Stimulated activated CD4-positive, alpha-beta T cell treated with anti-CD3 and anti-CD28 coated beads, Interleukin-12 subunit alpha, Interleukin-12 subunit beta, amount 100 ng/mL, for 24 hours (primary cell): ENCODE results near the gene CITED4.
A peak's percentile ranks its signal among the peaks of the same experiment; 100 is the strongest.

Source experiments
- DNase-seq, 2 experiments: peaks; one replicate each; pipeline ENCODE4 v3.0.0-alpha.2; 2020; ENCODE audit warnings: low read depth in 2 of 2

The CITED4 gene

DNA sequence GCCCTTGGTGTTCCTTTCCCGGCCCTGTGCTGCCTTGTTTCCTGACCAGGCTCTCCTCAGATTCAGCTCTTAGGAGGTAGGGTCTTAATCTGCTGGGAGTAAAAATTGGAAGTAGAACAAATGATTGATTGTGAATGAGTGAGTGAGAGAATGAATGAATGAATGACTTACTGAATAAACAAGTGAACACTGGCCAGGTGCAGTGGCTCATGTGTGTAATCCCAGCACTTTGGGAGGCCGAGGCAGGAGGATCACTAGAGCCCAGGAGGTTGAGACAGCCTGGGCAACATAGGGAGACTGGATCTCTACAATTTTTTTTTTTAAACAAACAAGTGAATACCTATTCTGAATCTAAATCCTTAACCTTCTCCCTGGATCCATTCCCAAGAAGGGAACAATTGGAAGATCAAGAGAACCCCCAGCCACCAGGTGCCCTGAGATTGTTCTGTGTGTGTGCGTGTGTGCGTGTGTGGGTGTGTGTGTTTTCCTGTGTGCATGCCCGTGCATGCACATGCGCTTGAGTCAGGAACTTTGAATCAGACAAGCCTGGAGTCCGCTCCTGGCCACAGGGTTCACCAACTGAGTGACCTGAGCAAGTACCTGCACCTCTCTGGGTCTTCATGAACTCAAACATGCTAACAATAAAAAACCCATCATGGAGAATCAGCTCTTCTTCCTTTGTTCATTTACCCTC is 24.3 kb upstream of the CITED4 start:
- no peak for DNase-seq

DNA sequence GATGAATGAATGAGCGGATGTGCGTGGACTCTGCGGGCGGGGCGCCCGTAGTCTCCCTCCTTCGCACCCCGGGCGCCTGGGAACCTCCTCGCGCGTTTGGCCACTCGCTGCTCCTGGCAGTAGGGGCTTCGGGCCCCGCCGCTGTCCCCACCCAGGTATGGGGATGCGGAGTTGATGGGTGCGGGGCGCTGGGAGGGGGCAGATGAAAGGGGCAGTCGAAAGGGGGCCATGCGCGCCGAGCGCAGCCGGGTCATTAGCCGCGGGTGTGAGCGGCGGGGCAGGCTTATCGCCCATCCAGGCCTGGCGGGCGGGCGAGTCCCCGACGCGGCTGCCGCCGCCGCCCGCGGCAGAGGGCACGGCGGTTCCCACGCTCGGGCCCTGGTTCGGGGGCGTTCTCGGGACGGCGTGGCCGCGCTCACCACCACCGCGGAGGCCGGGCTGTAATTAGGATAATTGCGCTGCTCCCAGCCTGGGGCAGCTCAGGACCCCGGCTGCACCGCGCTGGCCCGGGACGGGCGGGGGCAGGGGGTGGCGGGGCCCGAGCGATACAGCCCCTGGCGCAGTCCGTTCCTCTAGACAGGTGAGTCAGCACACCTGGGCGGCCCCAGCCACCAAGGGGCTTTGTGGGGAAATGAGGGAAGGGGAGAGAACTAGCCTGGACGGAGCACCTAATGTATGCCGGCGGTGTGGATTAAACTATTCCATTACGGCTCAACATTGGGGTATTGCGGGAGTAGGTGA is 22.1 kb upstream of the CITED4 start:
- no peak for DNase-seq

DNA sequence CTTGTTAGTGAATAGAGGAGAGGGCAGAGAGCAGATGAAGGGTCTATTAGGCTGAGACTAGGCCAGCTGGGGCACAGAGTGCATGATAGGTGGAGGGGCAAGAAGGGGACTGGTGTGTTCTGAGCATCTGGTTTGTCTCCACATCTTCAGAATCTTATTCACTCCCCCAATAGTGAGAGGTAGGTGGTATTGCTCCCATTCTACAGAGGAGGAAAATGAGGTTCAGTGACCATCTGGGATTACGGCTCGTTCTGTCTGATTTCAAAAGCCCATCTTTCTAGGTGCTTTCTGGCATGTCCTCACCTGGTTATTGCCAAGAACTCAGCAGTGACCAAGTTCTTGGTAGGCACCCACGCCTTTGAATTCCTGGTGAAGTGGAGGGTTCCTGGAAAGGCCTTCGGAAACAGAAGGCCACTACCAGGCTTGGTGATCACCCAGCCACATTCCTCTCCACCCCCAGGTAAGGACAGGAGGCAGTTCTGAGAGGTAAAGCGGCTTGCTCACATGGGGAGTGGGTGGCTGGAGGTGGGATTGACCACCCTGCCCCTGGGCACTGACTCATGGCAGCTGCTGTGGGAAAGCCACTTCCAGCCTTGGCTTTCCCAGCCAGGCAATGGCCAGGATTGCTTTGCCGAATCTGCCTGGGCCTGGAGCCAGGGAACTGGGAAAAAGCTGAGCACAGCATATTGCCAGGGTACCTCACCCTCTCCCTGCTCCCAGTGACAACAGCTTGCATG is 18.8 kb upstream of the CITED4 start:
- no peak for DNase-seq

DNA sequence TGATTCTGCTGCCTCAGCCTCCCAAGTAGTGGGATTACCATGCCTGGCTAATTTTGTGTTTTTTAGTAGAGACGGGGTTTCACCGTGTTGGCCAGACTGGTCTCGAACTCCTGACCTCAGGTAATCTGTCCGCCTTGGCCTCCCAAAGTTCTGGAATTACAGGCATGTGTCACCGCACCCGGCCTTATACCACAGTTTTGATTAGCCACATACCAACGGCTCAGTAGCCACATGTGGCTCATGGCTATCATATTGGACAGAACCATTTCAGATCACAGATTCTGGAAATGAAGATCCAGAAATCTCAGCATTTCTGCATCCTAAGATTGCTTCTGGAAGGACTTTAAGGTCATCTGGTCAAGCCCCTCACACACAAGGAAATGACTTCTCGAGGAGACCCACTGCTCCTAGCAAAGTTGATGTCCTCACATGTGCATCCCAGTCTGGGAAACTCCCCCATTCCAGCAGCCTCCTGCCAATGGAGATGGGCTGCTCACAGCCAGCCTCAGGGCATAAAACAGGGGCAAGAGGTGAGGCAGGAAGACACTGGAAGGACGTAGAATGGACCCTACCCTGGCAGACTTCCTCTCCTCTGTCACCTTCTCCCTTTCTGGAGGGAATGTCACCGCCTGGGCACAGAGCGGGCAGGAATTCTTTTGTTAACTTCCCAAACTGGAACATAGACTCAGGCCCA is 17.5 kb upstream of the CITED4 start:
- DNase-seq = no peak

DNA sequence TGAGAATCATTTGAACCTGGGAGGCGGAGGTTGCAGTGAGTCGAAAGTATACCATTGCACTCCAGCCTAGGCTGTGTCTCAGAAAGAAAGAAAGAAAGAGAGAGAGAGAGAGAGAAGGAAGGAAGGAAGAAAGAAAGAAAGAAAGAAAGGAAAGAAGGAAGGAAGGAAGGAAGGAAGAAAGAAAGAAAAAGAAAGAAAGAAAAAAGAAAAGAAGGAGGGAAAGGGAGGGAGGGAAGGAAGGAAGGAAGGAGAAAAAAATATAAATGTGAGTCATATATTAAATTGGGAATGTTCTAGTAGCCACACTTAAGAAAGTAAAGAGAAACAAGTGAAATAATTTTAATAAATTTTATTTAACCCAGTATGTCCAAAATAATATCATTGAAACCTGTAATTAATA is 16.7 kb upstream of the CITED4 start:
- no peak for DNase-seq

DNA sequence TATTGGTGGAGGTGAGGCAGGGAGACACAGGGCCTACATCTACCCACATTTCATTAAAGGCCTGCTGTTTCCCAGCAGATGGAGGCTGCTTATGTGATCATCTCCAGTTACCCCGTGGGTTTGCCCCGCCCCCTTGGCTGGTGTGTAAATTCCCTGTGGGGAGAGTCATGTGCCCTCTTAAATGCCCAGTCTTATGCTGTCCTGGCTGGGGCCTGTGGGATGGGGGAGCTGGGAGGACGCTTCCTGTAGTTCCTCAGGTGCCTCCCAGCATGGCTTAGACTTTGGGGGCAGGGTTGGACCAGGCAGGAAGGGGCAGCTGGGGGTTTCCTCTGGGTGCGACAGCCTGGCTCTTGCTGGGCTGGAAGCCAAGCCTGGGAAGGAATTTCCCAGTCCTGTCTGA is 15.5 kb upstream of the CITED4 start:
- DNase-seq = peak in 1 of 2 experiments; percentile 25

DNA sequence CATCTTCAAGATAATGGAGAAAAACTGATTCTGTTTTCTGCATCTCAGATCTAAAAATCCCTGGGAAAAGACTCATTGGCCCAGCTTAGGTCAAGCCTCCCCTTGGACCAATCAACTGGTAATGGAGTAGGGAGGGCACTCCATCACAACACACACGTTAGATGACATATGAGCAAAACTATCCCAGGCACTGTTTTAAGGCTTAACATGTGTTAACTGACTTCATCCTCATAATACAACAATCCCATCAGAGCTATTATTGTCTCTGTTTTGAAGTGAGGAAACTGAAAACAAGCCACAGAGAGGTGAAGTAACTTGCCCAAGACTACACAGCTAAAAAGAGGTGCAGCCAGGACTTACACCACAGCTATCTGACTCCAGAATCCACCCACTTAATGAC is 14.7 kb upstream of the CITED4 start:
- DNase-seq = no peak

DNA sequence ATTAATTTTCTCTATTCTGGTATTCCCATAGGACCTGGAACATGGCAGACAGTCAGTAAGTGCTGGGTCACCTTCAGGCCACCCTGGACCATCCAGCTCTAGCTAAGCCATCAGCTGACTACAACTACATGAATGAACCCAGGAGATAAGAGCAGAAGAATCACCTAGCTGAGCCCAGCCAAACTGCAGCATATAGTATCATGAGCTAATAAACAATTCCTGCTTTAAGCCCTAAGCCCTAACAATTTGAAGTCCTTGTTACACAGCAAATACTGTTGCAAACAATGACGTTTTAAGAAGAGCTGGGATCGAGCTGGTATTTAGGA is 14.2 kb upstream of the CITED4 start:
- no peak for DNase-seq

DNA sequence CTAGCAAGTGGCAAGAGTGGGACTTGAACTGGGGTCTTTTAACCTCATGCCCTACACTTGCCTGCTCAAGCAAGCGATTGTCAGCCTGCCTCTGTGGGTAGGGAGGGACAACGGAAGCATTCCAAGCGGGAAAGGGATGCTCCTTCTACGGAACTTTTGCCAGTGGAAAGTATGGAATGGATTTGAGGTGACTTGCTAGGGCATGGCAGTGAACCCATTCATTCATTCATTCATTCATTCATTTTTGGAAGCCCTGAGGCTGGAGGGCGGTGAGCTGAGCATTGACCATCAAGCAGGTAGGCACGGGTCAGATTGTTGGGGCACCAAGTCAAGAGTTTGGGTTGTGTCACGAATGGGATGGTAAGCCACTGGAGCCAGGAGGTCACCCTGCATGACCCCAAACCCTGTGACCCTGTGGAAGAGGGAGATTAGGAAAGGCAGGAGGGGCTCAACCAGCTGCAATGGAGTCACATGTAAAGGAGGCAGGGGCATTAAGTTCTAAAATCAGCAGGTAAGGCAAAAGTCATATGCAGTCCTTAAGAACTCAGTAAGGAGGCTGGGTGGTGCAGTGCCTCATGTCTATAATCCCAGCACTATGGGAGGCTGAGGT is 11.8 kb upstream of the CITED4 start:
- no peak for DNase-seq

DNA sequence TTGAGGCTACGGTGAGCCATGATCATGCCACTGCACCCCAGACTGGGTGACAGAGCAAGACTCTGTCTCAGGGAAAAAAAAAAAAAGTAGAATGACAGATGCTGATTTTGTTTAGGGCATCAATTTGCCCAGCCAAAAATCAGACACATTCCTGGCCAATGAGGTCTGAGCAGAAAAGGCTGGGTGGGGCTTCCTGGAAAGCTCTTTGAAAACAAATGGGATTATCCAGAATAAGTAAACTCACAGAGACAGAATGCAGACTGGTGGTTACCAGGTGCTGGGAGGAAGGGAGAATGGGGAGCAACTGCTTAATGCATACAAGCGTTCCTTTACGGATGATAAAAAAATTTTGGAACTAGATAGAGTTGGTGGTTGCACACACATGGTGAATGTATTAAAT is 10.1 kb upstream of the CITED4 start:
- no peak for DNase-seq

DNA sequence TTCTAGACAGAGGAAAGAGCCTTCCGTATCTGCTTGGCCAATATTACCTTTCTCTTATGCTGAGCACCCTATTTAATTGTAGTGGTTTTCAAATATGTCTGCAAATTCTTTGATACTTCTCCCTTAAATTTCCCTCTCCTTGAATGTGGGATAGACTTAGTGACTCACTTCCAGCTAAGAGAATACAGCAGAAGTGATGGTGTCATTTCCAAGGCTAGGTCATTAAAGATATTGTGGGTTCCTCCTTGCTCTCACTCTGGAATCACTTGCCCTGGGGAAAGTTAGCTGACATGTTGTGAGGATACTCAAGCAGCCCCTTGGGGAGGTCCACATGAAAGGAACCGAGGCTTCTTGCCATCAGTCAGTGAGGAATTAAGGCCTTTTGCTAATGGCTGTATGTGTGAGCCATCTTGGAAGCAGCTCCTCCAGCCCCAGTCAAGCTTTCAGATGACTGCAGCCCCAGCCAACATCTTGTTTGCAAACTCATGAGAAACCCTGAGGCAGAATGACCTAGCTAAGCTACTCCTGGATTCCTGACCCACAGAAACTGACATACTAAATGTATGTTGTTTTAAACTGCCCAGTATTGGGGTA is 8.1 kb upstream of the CITED4 start:
- no peak for DNase-seq

DNA sequence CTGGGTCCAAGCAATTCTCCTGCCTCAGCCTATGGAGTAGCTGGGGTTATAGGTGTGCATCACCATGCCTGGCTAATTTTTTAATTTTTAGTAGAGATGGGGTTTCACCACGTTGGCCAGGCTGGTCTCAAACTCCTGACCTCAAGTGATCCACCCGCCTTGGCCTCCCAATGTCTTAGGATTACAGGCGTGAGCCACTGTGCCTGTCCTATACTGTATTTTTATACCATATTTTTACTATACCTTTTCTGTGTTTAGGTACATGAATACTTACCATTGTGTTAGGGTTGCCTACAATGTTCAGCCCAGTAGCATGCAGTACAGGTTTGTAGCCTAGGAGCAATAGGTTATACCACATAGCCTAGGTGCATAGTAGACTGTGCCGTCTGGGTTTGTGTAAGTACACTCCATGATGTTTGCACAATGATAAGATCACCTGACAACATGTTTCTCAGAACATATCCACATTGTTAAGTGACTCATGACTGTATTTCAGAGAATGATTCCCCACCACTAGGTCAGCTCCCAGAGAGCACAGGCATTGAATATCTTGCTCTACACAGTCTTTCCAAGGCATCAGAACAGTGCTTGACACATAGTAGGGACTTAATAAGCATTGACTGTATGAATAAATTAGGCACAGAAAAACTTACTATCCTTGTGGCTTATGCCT is 6.0 kb upstream of the CITED4 start:
- no peak for DNase-seq

DNA sequence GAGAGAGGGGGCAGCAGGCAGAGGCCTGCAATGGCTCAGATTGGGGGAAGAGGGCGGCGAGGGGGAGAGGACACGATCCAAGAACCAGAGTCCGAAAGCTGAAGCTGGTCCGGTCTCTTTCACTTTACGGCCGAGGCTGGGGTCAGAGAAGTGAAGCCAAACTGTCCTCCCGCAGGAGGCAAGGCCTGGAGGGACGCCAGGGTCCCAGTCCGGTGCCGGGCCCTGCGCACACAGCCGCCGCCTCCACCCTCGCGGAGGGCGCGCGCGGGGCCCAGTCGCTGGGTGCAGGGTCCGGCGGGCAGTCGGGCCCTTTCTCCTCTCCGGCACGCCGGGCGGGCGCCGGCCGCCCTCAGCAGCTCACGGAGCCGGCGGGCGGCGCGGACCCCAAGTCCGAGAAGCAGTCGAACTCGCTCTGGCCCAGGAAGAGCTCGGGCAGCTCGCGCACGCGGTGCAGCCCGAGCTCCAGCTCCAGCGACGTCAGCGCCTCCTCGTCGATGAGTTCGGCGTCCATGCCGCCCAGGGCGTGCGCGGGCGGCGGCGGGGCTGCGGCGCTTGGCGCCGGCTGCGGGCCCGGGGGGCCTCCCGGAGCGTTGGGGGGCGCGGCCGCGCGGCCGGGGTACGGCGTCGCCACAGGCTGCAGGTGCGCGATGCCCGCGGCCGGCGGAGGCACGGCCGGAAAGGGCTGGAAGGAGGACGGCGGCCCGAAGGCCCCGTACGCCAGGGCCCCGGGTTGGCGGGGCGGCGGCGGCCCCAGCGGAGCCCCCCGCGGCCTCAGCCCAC is 749 bp downstream of the CITED4 start:
- no peak for DNase-seq

DNA sequence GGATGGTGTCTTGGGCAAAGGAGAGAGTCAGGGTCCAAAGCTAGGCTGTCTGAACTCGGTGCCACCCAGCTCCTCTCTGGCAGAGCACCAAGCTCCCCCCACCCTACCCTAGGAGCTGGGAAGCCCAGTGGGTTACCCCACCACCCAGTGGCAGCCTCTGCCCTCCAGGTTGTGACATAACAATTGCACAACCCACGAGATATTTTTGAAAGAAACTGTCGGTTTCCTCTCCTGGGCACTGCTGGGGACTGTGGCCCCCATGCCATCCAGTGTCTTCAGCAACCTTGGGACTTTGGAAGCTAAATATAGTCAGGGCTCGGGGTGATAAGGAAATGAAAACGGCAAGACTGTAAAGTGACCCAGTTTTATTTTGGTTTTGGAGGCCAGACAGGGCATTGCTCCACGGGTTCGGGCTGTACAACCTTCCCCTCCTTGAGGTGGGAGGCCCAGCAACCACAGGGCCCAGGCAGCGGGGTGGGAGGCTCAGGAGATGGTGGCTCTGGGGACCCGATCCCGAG is 1.4 kb downstream of the CITED4 start:
- no peak for DNase-seq

DNA sequence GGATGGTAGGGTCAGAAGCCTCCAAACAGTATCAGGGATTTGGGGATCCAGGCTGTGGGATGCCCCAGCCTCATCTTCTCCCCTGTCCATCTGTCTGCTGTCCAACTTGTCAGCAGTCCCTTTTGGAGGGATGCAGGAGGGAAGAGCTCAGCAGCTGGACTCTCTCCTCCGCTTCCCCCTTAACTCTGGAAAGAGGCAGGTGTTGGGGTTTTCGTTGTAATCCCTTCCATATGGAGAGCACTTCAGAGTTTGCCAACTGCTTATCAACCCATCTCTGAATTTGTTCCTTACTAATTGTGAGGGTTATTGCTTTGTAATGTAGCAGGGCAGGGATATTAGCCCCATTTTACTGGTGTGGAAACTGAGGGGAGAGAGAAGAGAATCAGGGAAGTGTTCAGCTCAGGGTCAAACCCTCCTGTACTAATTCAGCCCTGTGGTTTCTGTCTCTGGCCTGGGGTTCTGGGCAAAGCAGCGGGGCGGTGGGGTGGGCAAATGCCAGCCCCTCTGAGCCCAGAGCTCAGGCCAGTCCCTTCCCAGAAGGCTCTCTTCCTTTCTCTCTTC is 3.2 kb downstream of the CITED4 start:
- no peak for DNase-seq

DNA sequence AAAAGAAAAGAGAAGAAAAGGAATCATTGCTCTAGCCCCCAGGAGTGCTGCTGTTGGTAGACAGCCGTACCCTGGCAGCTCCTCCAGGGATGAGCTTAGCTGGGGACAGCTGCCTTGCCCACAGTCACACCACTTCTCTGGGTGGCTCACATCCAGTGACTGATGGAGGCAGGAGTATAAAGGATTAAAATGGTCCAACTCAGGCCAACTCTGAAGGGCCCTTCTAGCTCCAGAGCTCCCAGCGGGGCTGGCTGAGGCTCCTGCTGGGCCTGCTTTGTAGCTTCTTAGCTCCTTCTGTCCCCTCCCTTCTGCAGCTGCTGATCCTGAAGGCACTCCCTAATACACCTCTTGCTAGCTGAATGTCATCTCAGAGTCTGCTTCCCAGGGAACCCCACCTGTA is 4.4 kb downstream of the CITED4 start:
- DNase-seq = no peak

DNA sequence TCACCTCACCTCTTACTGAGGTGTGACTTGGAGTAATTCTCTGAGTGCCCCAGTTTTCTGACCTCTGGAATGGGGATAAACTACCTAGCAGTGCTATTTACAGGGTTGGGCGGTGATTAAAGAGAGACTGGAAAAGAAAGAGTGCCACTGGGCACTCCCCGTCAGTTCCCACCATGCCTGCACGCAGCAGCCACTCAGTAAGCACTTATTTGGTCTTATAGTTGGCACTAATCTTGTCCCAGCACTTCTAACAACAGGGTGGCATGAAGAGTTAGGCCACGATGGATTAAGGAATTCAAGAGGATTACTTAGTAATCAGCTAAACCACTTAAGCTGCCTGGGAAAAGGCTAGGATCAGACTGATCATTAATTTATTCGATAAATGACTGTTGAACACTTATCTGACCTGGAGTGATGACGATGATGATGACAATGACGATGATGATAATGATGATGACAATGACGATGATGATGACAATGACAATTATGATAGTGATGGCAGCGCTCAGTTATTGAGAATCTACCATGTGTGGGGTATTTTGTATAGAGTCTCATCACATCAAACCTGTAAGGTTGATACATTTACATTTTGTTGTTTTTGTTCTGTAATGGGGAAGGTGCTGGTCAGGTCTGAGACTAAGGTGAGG is 5.4 kb downstream of the CITED4 start:
- DNase-seq = no peak

DNA sequence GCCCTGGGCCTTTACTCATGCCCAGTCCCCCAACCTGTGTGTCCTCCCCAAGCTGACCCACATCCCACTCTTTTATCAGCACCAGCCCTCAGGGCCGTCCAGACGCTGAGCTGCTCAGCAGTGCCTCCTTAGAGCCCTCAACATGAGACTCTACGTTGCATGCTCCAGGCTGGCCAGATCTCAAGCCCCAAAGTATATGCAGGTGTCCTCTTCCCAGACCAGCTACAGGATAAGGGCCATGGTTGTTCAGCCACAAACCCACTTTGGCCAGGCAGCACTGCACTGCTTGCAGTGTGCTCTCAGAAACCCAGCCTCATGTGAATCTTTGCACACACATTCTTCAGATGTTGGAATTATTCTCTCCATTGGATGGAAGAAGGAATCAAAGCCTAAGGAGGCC is 6.0 kb downstream of the CITED4 start:
- DNase-seq = no peak

DNA sequence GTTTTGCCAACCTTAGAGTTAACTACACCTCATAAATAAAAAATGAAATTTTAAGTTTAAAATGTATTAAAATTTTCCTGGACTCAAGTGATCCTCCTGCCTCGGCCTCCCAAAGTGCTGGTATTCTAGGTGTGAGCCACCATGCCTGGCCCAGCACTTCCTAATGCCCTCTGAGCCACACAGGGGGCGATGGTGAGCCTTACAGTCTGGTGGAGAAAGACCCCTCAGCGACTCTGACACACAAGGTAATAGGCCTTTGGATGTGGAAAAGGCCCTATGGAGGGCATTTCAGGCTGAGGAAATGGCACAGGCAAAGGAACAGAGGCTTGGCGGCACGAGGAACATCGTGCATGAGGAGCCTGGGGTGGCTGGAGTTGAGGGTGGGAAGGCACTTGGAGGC is 6.7 kb downstream of the CITED4 start:
- no peak for DNase-seq

DNA sequence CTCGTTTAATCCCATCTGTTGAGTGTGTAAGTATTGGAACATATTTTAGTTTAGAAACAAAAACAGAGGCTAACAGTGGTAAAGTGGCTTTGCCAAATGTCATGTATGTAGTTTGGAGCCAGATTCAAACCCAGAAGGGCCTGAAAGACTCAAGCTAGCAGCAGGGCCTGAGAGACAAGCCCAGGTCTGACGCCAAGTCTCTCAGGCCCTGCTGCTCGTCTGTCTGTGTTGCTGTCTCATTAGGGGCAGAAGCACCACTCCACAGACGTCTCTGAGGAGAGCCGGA is 8.3 kb downstream of the CITED4 start:
- no peak for DNase-seq
